Stimulated activated memory B cell treated with anti-CD40 and anti-IgM and Interleukin-4, amounts not matched to agents 10 μg/mL and 1 μg/mL and 100 μg/mL, for 72 hours (primary cell): ENCODE results near the gene PAFAH2.

Source experiments
- ATAC-seq: fragments of 150-1000 bp; cut with Tn5 transposase; 2 replicates; pipeline ENCODE4 v1.10.0; 2021
- H3K27ac Mint-ChIP-seq: one replicate; pipeline ENCODE4 v1.8.0; 2022; ENCODE audit warnings: mild to moderate bottlenecking, mixed read lengths
- H3K27me3 Mint-ChIP-seq: one replicate; pipeline ENCODE4 v1.8.0; 2022; ENCODE audit warnings: mixed read lengths
- H3K36me3 Mint-ChIP-seq: one replicate; pipeline ENCODE4 v1.8.0; 2022; ENCODE audit warnings: mixed read lengths
- H3K4me1 Mint-ChIP-seq: one replicate; pipeline ENCODE4 v1.8.0; 2022; ENCODE audit warnings: mixed read lengths
- H3K4me3 Mint-ChIP-seq: one replicate; pipeline ENCODE4 v1.8.0; 2022; ENCODE audit warnings: mild to moderate bottlenecking, moderate library complexity, mixed read lengths
- H3K9me3 Mint-ChIP-seq: one replicate; pipeline ENCODE4 v1.8.0; 2022; ENCODE audit warnings: mixed read lengths

PAFAH2 gene

GRCh38 chr1:25922971-25923552, 74.8 kb downstream of the PAFAH2 start:
- Mint-ChIP-seq H3K36me3 (no peaks in the 10 kb centered on the region), H3K4me3 (peak overlapping the region; percentile 79), H3K27ac (peak overlapping the region; percentile 69), H3K4me1 (peaks cover 15% of the 10 kb centered on the region), H3K9me3 (no peaks in the 10 kb centered on the region), H3K27me3 (peaks cover 70% of the 10 kb centered on the region)
- ATAC-seq = peak; percentile 49

- Mint-ChIP-seq H3K9me3 (no peaks in the 10 kb centered on the region), H3K27me3 (peaks cover 68% of the 10 kb centered on the region), H3K36me3 (no peaks in the 10 kb centered on the region), H3K4me3 (peak overlapping the region; percentile 79), H3K4me1 (peaks cover 15% of the 10 kb centered on the region), H3K27ac (peak overlapping the region; percentile 69)
- ATAC-seq = peak; percentile 76
Measured at GRCh38 chr1:25922056-25922970, 75.5 kb downstream of the PAFAH2 start.

- Mint-ChIP-seq H3K4me1 (peaks cover 21% of the 10 kb centered on the region), H3K9me3 (no peaks in the 10 kb centered on the region), H3K4me3 (no peak overlapping the region), H3K27ac (no peak overlapping the region), H3K27me3 (peaks cover 31% of the 10 kb centered on the region), H3K36me3 (no peaks in the 10 kb centered on the region)
- ATAC-seq = no peak
Measured at GRCh38 chr1:25918615-25919014, 79.2 kb downstream of the PAFAH2 start.

- Mint-ChIP-seq H3K36me3 (no peaks in the 10 kb centered on the region), H3K4me3 (no peak overlapping the region), H3K27ac (no peak overlapping the region), H3K4me1 (peaks cover 16% of the 10 kb centered on the region), H3K9me3 (no peaks in the 10 kb centered on the region), H3K27me3 (peaks cover 24% of the 10 kb centered on the region)
- no peak for ATAC-seq
Measured at GRCh38 chr1:25917996-25918395, 79.9 kb downstream of the PAFAH2 start.

- no peak for ATAC-seq
- Mint-ChIP-seq H3K27ac (no peak overlapping the region), H3K9me3 (no peaks in the 10 kb centered on the region), H3K4me1 (peaks cover 7% of the 10 kb centered on the region), H3K27me3 (peaks cover 9% of the 10 kb centered on the region), H3K4me3 (no peak overlapping the region), H3K36me3 (no peaks in the 10 kb centered on the region)
Measured at GRCh38 chr1:25916460-25916859, 81.4 kb downstream of the PAFAH2 start.

- Mint-ChIP-seq H3K36me3 (no peaks in the 10 kb centered on the region), H3K4me1 (peaks cover 7% of the 10 kb centered on the region), H3K27ac (no peak overlapping the region), H3K27me3 (no peaks in the 10 kb centered on the region), H3K4me3 (no peak overlapping the region), H3K9me3 (no peaks in the 10 kb centered on the region)
- ATAC-seq = peak; percentile 61
Measured at GRCh38 chr1:25914074-25914995, 83.5 kb downstream of the PAFAH2 start.

- no peak for ATAC-seq
- Mint-ChIP-seq H3K9me3 (no peaks in the 10 kb centered on the region), H3K27ac (no peak overlapping the region), H3K27me3 (no peaks in the 10 kb centered on the region), H3K4me1 (peaks cover 7% of the 10 kb centered on the region), H3K36me3 (no peaks in the 10 kb centered on the region), H3K4me3 (no peak overlapping the region)
Measured at GRCh38 chr1:25913206-25913605, 84.7 kb downstream of the PAFAH2 start.

- Mint-ChIP-seq H3K4me3 (no peak overlapping the region), H3K27ac (no peak overlapping the region), H3K27me3 (no peaks in the 10 kb centered on the region), H3K4me1 (peaks cover 9% of the 10 kb centered on the region), H3K9me3 (no peaks in the 10 kb centered on the region), H3K36me3 (no peaks in the 10 kb centered on the region)
- no peak for ATAC-seq
Measured at GRCh38 chr1:25912076-25912831, 85.6 kb downstream of the PAFAH2 start.

- H3K27ac Mint-ChIP-seq = no peak overlapping the region
- H3K4me1 Mint-ChIP-seq = peaks cover 17% of the 10 kb centered on the region
- H3K9me3 Mint-ChIP-seq = no peaks in the 10 kb centered on the region
- no peak overlapping the region for H3K4me3 Mint-ChIP-seq
- no peaks in the 10 kb centered on the region for H3K27me3 Mint-ChIP-seq
- no peak for ATAC-seq
- no peaks in the 10 kb centered on the region for H3K36me3 Mint-ChIP-seq
Measured at GRCh38 chr1:25911162-25911561, 86.7 kb downstream of the PAFAH2 start.
